HG03139 (cell line): ENCODE results near the gene ZNF708.
"Not testable (repeated sequence)": the region's sequence is repeated elsewhere in the genome, so short reads cannot be mapped to it uniquely, and the experiment has no call there.

ENCODE experiments used
- ATAC-seq: cut with Tn5 transposase; IDR thresholded peaks from one replicate; pipeline ENCODE4 v1.9.1; 2021; ENCODE audit not compliant: unreplicated experiment

The ZNF708 gene

DNA sequence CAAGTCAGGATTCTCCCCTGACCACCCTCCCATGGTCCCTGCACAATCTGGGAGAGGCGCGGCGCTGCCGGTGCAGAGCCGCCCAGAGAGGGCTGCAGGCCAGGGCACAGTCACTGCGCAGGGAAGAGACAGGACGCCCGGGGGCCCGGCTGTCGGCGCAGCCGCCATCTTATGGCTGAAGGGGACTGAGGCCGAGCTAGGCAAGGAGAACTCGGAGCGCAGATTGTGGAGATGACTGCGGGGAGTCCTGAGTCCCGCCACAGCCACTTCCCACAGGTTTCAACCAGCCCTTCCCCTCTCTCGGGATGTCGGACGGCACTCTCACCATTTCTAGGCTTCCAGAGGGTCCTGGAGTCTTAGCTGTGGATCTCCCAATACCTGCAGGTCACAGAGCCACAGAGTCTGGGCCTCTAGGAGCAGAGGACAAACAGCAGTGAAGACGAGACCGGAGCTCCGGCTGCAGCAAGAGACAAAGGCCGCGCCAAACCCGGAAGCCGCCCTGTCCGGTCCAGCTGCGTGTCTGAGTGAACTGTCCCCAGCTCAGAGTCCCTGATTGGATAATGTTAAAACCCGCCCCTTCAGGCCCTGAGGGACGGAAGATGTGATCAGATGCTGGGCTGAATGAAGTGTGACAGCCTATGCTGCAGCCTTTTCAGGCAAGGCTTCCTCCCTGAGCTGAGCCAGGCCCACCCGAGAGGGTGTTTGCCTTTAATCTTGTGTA lies at the start of gene ZNF708:
Gene ZNF708, minus strand, starts transcription at position 526 of the 721 bp plus-strand sequence. Its CDS starts 198 bp downstream, at position 328.
- ATAC-seq: peak; percentile 99

DNA sequence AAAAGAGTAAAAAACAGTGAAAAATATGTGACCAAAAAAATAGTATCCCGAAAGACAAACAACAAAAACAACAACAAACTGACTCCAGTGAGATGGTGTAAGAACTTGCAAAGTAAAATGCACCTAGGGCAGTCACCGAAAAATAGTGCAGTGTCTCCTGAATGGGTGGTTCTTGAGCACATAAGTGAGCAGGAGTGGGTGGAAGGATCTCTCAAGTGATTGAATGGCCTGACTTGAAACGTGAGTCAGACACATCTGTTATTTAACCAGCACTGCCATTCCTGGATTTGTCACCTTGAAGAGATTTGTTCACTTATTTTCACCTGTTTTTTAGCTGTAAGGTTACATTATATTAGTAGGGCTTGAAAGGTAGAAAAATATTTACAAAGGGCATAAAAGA lies 33.1 kb upstream of the ZNF708 start:
- ATAC-seq: no peak

DNA sequence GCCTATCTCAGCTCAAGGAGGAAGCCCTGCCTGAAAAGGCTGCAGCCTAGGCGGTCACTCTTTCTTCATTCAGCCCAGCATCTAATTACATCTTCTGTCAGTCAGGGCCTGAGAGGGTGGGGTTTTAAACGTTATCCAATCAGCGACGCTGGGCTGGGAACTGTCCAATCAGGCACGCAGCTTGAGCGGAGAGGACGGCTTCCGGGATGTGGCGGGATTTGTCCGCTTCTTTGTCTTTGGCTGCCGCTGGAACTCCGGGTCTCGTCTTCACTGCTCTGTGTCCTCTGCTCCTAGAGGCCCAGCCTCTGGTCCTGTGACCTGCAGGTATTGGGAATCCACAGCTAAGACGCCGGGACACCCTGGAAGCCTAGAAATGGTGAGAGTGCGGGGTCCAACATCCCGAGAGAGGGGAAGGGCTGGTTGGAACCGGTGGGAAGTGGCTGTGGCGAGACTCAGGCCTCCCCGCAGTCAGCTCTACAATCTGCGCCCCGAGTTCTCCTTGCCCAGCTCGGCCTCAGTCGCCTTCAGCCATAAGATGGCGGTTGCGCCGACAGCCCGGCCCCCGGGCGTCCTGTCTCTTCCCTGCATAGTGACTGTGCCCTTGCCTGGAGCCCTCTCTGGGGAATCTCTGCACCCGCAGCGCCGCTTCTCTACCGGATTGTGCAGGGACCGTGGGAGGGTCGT lies 29.7 kb upstream of the ZNF708 start, which contains the start of gene ZNF738:
Gene ZNF738, plus strand, starts transcription at position 233 of the 684 bp plus-strand sequence. Its CDS starts 141 bp downstream, at position 374.
- peak; percentile 92 for ATAC-seq

DNA sequence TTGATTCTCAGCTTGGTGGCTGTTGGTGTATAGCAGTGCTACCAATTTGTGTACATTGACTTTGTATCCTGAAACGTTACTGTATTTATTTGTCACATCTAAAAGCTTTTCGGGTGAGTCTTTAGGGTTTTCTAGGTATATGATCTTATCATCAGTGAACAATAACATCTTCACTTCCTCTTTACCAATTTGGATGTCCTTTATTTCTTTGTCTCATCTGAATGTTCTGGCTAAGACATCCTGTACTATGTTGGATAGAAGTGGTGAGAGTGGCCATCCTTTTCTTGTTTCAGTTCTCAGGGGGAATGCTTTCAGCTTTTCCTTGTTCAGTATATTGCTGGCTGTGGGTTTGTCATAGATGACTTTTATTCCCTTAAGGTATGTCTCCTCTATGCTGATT lies 23.6 kb upstream of the ZNF708 start:
- ATAC-seq: no peak

DNA sequence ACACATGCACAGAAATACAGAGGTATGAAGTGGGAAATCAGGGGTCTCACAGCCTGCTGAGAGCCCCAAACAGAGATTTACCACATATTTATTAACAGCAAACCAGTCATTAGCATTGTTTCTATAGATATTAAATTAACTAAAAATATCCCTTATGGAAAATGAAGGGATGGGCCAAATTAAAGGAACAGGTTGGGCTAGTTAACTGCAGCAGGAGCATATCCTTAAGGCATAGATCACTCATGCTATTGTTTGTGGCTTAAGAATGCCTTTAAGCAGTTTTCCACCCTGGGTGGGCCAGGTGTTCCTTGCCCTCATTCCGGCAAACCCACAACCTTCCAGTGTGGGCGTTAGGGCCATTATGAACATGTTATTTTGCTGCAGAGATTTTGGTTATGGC lies 15.6 kb upstream of the ZNF708 start:
- ATAC-seq: not testable (repeated sequence)

DNA sequence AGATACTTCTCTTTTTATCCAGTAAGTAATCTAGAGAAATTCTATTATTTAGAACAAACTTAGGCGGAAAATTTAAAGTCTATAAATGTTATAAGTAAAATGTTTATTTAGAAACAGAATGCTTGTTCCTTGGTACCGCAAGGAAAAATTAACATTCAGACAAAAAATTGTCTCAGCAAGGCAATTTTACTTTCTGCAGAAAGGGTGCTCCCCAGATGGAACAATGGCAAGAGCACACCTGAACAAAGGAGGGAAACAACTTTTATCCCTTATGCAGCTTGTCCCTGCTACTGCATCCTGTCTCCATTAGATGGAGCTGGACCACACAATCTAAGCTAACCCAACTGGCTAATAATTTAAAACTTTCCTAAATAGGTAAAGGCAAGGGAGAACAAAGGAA lies 6.5 kb upstream of the ZNF708 start:
- ATAC-seq: no peak

DNA sequence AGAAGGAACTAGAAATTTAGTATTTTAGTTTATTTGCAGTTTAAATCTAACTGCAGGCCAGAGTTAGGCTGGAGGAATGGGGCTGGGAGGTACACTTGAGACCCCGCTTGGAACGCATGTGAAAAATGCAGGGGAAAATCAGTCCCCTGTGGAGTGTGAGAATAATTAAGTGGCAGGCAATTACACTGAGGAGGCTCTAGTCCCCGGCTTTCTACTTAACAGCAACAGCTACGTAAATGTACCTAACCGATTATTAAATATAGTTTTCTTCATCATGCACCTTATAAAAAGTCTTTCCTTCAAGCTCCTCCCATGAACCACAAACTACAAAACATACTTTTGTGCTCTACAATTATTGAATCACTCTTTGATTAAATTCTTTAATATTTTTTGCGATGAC lies 804 bp downstream of the ZNF708 start:
- ATAC-seq: no peak

DNA sequence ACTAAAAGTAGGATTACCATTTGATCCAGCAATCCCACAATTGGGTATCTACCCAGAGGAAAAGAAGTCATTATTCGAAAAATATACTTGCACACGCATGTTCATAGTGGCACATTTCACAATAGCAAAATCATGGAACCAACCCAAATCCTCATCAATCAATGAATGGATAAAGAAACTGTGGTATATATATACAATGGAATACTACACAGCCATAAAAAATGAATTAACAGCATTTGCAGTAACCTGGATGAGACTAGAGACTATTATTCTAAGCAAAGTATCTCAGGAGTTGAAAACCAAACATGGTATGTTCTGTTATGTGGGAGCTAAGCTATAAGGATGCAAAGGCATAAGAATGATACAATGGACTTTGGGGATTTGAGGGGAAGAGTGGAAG lies 3.0 kb downstream of the ZNF708 start:
- ATAC-seq: no peak

DNA sequence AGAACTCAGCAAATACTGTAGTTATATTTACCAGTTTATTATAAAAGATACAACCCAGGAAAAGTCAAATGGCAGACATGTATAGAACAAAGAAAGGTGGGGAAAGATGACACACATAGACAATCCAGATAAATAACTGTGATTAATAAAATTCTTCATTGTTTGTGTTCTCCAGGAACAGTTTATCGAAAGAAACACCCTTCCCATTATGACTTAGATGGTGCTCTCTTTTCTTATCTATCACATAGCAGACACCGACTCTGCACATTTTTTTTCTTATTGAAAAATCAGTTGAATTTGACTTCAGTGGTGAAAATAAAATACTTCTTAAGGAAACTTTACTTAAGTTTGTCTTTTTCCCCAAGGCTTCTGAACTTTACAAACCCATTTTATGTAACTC lies 6.2 kb downstream of the ZNF708 start:
- ATAC-seq: no peak

DNA sequence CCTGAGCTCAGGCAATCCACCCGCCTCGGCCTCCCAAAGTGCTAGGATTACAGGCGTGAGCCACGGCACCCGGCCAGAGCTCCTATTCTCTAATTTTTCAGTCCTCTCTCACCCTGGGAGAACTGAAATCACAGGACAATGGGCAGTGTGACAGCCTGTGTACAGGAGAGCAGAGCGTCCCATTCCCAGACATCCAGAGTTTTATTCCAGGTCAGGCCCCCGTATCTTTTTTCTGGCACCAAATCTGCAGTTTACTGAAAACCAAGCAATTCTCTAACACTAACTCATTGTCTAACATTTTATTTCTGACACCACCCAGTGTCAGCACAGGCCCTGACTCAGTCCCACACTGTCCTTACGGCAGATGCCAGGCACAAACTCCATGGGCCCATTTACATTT lies 6.7 kb downstream of the ZNF708 start:
- no peak for ATAC-seq

DNA sequence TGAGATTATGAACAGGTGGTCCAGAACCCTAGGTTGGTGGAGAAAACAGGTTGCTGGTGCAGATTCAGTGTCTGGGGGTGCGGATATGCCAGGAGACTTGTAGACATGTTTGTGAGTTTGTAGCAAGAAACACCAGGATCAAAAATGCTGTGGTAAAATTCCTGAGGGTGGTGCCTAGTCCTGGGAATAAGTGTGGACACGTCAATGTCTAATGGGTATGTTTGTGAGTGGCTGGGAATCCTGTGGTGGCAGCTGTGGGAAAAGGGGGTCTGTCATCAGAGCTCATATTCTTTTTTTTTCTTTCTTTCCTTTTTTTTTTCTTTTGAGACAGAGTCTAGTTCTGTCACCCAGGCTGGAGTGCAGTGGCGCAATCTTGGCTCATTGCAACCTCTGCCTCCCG lies 7.2 kb downstream of the ZNF708 start:
- ATAC-seq: no peak

DNA sequence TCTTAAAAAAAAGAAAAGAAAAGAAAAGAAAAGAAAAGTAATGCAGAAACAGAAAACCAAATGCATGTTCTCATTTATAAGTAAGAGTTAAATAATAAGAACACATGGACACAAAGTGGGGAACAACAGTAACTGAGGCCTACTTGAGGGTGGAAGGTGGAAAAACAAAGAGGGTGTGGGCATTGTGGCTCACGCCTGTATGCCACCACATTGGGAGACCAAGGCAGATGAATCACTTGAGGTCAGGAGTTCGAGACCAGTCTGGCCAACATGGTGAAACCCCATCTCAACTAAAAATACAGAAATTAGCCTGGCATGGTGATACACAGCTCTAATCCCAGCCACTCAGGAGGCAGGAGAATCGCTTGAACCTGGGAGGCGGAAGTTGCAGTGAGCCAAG lies 8.1 kb downstream of the ZNF708 start:
- no peak for ATAC-seq

DNA sequence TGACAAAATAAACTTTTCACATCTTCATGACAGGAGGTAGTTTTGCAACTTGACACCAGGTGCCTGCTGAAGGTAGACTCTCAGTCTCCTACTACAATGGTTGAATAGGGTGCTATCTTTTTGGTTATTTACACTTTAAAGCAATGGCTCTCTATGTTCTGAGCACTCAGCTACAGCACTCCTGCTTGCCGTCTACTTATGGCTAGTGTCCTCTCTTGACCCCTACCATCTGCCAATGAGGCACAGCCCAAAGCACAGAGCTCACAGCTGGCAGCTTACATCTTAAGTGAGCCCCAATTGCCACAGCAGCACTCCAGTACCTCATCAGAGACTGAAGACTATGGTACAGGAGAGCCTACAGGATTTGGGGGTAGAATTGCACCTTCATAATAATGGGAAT lies 11.4 kb downstream of the ZNF708 start:
- no peak for ATAC-seq

DNA sequence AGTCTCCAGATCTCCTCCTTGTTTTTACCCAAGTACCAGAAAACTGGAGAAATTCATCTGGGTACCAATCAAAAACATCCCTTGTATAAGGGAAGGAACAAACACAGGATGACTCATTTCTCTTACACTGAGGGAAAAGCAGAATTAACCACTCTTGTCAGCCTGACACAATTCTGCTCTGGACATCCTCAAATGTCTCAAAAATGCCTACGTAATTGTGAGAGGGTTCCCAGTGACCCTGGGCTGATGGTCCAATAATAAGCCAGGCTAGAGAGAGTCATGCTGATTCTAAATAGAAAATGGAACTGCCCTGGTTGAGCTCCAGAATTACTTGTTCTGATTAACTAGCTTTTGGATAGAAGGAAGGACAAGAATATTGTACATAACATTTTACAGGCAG lies 14.5 kb downstream of the ZNF708 start:
- ATAC-seq: no peak

DNA sequence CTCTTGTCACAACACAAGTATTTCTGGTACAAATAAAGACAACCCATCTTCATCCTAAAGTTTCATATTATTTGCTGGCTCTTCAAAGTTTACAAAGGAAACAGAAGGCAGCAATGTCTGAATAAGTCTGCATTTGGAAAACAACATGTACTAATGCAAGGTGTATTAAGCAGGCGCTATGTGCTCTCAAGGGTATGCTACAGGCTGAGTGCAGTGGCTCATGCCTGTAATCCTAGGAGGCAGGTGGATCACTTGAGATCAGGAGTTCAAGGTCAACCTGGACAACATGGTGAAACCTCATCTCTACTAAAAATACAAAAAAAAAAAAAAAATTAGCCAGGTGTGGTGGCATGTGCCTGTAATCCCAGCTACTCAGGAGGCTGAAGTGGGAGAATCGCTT lies 16.4 kb downstream of the ZNF708 start:
- ATAC-seq: not testable (repeated sequence)

DNA sequence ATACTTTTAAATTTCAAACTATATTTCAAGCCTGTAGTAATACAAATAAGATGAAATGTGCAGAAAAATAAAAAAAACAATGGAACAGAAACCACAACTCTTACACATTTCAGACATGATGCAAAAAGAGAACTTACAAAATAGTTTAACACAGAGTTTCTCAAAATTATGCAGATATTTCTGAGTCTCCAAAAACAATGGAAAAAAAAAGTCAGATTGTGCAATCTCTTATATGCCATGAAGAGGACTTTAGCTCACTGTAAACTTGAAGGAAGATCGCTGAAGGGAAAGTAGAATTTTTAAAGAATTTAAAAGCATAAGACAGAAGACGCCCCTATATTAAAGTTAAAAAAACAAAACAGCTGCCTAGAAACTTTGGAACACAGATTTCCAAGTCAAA lies 20.4 kb downstream of the ZNF708 start:
- ATAC-seq: no peak

DNA sequence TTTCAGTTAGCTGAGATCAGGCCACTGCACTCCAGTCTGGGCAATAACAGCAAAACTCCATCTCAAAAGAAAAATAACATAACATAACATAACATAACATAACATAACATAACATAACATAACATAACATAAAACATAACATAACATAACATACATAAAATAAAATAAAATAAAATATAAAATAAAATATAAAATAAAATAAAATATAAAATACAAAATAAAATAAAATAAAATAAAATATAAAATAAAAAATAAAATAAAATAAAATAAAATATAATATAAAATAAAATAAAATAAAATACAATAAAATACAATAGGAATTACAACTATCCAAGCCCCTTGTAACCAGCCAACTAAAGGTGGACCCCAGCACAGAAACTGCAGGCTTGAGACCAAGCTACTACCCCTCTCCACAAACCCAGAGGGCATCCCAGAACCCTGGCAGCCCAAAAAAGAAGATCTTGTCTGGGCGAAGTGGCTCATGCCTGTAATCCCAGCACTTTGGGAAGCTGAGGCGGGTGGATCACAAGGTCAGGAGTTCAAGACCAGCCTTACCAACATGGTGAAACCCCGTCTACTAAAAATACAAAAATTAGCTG lies 22.2 kb downstream of the ZNF708 start:
- not testable (repeated sequence) for ATAC-seq

DNA sequence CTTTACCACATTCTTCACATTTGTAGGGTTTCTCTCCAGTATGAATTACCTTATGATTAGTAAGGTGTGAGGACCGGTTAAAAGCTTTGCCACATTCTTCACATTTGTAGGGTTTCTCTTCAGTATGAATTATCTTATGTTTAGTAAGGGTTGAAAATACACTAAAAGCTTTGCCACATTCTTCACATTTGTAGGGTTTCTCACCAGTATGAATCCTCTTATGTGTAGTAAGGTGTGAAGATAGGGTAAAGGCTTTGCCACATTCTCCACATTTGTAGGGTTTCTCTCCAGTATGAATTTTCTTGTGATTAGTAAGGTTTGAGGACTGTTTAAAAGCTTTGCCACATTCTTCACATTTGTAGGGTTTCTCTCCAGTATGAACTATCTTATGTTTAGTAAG lies 35.4 kb downstream of the ZNF708 start:
- not testable (repeated sequence) for ATAC-seq

DNA sequence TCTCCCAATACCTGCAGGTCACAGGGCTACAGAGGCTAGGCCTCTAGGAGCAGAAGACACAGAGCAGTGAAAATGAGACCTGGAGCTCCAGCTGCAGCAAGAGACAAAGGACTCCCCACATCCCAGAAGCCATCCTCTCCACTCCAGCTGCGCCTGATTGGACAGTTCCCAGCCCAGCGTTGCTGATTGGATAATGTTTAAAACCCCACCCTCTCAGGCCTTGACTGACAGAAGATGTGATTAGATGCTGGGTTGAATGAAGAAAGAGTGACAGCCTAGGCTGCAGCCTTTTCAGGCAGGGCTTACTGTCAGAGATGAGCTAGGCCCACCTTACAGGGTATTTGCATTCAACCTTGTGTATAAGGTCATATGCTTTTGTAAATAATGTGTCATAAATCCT lies 59.4 kb downstream of the ZNF708 start:
- no peak for ATAC-seq

DNA sequence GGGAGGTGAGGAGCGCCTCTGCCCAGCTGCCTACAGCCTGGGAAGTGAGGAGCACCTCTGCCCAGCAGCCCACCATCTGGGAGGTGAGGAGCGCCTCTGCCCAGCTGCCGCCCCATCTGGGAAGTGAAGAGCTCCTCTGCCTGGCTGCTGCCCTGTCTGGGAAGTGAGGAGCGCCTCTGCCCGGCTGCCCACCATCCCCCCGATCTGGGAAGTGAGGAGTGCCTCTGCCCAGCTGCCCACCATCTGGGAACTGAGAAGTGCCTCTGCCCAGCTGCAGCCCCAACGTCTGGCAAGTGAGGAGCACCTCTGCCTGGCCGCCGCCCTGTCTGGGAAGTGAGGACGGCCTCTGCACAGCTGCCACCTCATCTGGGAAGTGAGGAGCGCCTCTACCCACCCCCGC lies 64.3 kb downstream of the ZNF708 start:
- no peak for ATAC-seq

DNA sequence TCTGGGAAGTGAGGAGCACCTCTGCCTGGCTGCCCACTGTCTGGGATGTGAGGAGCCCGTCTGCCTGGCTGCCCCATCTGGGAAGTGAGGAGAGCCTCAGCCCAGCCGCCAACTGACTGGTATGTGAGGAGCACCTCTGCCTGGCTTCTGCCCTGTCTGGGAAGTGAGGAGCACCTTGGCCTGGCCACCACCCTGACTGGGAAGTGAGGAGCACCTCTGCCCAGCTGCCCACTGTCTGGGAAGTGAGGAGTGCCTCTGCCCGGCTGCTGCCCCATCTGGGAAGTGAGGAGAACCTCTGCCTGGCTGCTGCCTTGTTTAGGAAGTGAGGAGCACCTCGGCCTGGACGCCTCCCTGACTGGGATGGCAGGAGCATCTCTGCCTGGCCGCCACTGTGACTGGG lies 64.8 kb downstream of the ZNF708 start:
- ATAC-seq: no peak

DNA sequence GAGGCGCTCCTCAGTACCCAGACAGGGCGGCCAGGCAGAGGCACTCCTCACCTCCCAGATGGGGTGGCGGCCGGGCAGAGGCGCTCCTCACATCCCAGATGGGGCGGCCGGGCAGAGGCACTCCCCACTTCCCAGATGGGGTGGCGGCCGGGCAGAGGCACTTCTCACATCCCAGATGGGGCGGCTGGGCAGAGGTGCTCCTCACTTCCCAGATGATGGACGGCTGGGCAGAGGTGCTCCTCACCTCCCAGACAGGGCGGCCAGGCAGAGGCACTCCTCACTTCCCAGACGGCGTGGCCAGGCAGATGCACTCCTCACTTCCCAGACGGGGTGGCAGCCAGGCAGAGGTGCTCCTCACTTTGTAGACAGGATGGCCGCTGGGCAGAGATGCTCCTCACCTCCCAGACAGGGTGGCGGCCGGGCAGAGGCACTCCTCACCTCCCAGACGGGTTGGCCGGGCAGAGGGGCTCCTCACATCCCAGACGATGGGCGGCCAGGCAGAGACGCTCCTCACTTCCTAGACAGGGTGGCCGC lies 68.3 kb downstream of the ZNF708 start:
- not testable (repeated sequence) for ATAC-seq
